ENCODE measurements around the gene NACAD. TPM values are rescaled to one million over a fixed set of nuclear protein-coding genes. Genes with fewer than 3 reads are reported as not detected.

NACAD gene
- total and polyA plus RNA-seq, 2 of the 4 experiments (the other 2 are of a cell fraction), result 0.54 to 2.2 TPM

DNA sequence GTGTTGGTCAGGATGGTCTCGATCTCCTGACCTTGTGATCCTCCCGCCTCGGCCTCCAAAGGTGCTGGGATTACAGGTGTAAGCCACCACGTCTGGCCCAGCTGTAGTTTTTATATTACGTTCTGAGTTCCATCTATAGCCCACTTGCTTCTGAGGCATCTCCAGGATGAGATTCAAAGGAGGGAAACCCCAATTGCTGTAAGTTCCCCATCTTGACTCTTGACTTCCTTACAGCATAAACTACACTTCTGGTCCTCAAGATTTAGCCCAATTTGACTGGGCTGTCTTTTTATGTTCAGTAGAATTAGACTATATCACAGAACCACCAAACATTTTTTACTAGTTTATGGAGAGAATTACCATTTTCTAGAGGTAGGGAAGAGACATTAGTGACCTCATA is 44.4 kb downstream of the NACAD start:
- H3K27ac ChIP-seq (ENCODE audit: insufficient read depth, low read length), result no peak overlapping the region
- no peak overlapping the region for H4K8ac ChIP-seq (ENCODE audit: low read depth in 2 of 2, low read length in 2 of 2)
- intact Hi-C loops (cut with micrococcal nuclease) (no loop called here), in situ Hi-C loops (cut with MboI; ENCODE audit: low sequenced_read_pairs) (no loop called here), dilution Hi-C loops (cut with HindIII; ENCODE audit: low sequenced_read_pairs, unreplicated experiment) (no loop called here)
- peaks cover 7% of the 10 kb centered on the region for H3K36me3 ChIP-seq (ENCODE audit: control insufficient read depth, insufficient read depth, low read length)
- H2BK120ac ChIP-seq (ENCODE audit: low read depth, low read length), result no peak overlapping the region
- DNase-seq (no peak), ATAC-seq (ENCODE audit: low read depth) (no peak)
- H3K79me1 ChIP-seq (ENCODE audit: low read depth in 1 of 2, low read length in 2 of 2), result peaks cover 9 to 27% of the 10 kb centered on the region in 2 experiments
- no peak overlapping the region for H3K23ac ChIP-seq (ENCODE audit: low read depth, low read length)
- H4K91ac ChIP-seq (ENCODE audit: insufficient read depth, low read depth, low read length), result no peak overlapping the region
- peaks cover 7% of the 10 kb centered on the region; the same call in 1 of the 2 replicates for H4K20me1 ChIP-seq (ENCODE audit: insufficient read depth, low read length)
- H3K4me2 ChIP-seq (ENCODE audit: low read depth, low read length), result no peak overlapping the region
- H3K56ac ChIP-seq (ENCODE audit: extremely low read depth, insufficient read depth, low read length), result no peak overlapping the region
- no peaks in the 10 kb centered on the region for H3K9me3 ChIP-seq (ENCODE audit: control insufficient read depth, insufficient read depth, low read length)
- no peak overlapping the region for H2BK5ac ChIP-seq (ENCODE audit: low read depth, low read length, poor library complexity, severe bottlenecking)
- peaks cover 6% of the 10 kb centered on the region; the same call in 1 of the 2 replicates for H3K9me1 ChIP-seq (ENCODE audit: insufficient read depth, low read length)
- no peaks in the 10 kb centered on the region for H3K4me1 ChIP-seq (ENCODE audit: control insufficient read depth, insufficient read depth, low read length)
- H2AFZ ChIP-seq (replicated peaks; ENCODE audit: low read length, poor library complexity), result no peak overlapping the region
- TF ChIP-seq RAD21 (IDR thresholded peaks at IDR 0.05; ENCODE audit: low read length), result no peak
- TF ChIP-seq POLR2A (IDR thresholded peaks at IDR 0.05; ENCODE audit: low read depth, low read length), result no peak
- TF ChIP-seq CHD1 (IDR thresholded peaks at IDR 0.05; ENCODE audit: low read depth, low read length), result no peak
- TF ChIP-seq NFE2L2 (IDR thresholded peaks at IDR 0.05; ENCODE audit: low read depth, low read length), result no peak
- TF ChIP-seq, protein P1, sequence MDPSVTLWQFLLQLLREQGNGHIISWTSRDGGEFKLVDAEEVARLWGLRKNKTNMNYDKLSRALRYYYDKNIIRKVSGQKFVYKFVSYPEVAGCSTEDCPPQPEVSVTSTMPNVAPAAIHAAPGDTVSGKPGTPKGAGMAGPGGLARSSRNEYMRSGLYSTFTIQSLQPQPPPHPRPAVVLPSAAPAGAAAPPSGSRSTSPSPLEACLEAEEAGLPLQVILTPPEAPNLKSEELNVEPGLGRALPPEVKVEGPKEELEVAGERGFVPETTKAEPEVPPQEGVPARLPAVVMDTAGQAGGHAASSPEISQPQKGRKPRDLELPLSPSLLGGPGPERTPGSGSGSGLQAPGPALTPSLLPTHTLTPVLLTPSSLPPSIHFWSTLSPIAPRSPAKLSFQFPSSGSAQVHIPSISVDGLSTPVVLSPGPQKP (IDR thresholded peaks at IDR 0.05; ENCODE audit: borderline replicate concordance, low read depth, low read length), result no peak
- TF ChIP-seq SMC3 (IDR thresholded peaks at IDR 0.05; ENCODE audit: low read depth, low read length), result no peak
- H2AK5ac ChIP-seq (ENCODE audit: low read depth, low read length), result no peak overlapping the region
- H2AK9ac ChIP-seq (replicated peaks; ENCODE audit: low read depth, low read length, poor library complexity), result no peak overlapping the region
- H2BK15ac ChIP-seq (ENCODE audit: low read depth, low read length), result no peak overlapping the region
- no peak overlapping the region for H3K9ac ChIP-seq (ENCODE audit: low read depth, low read length)
- no peak overlapping the region for H3K18ac ChIP-seq (ENCODE audit: low read depth, low read length)
- CTCF ChIA-PET, result no interaction called here
- BruUV-seq (replicated peaks), result no TSS peak
- no CpG with 5 or more reads among the region's 5 CpGs for WGBS, 2 experiments (ENCODE audit: extremely low coverage in 2 of 2, insufficient read length in 1 of 2)
- no peaks in the 10 kb centered on the region for H3K27me3 ChIP-seq (ENCODE audit: control insufficient read depth, insufficient read depth, low read length)
- no peak overlapping the region for H3K4me3 ChIP-seq (ENCODE audit: insufficient read depth, low read depth, low read length)
- no peak overlapping the region for H3K14ac ChIP-seq (replicated peaks; ENCODE audit: low read depth, low read length)
- H3K4ac ChIP-seq (ENCODE audit: low read depth, low read length), result no peak overlapping the region
- no peak overlapping the region for H2BK20ac ChIP-seq (ENCODE audit: low read depth, low read length)
- no peak overlapping the region for H4K5ac ChIP-seq (ENCODE audit: low read depth, low read length)
- POLR2A ChIA-PET (ENCODE audit: unreplicated experiment), result no interaction called here
